Activated T-cell treated with anti-CD3 and anti-CD28 coated beads, Interleukin-2, amount 50 U/mL, for 72 hours (primary cell): Measurements from ENCODE around the gene ST8SIA1. TPM values are rescaled to one million over a fixed set of nuclear protein-coding genes. Genes with fewer than 3 reads are reported as not detected.
"Not testable (repeated sequence)": the region's sequence is repeated elsewhere in the genome, so short reads cannot be mapped to it uniquely, and the experiment has no call there.

ENCODE experiments used
- ATAC-seq, 2 donors: fragments of 150-1000 bp; cut with Tn5 transposase; replicated peaks in 1 of 2; 2 replicates each; pipeline ENCODE4 v1.10.0; 2021; ENCODE audit warnings: moderate library complexity in 2 of 2, mild to moderate bottlenecking in 1 of 2
- DNase-seq, 2 donors: peaks; one replicate each; pipeline ENCODE4 v3.0.0; 2021 to 2022; ENCODE audit warnings: mixed read lengths in 1 of 2
- H3K27ac Mint-ChIP-seq: one replicate; pipeline ENCODE4 v1.8.0; 2022; ENCODE audit warnings: mild to moderate bottlenecking, moderate library complexity, mixed read lengths
- H3K27me3 Mint-ChIP-seq: one replicate; pipeline ENCODE4 v1.8.0; 2022; ENCODE audit warnings: low read depth, mixed read lengths
- H3K36me3 Mint-ChIP-seq, 2 donors: one replicate each; pipeline ENCODE4 v1.8.0; 2022; ENCODE audit warnings: mixed read lengths in 2 of 2, mild to moderate bottlenecking in 1 of 2; ENCODE audit not compliant: insufficient read depth in 2 of 2
- H3K4me1 Mint-ChIP-seq: one replicate; pipeline ENCODE4 v1.8.0; 2022; ENCODE audit warnings: low read depth, mixed read lengths
- H3K4me3 Mint-ChIP-seq, 2 donors: one replicate each; pipeline ENCODE4 v1.8.0; 2022; ENCODE audit warnings: mild to moderate bottlenecking in 2 of 2, mixed read lengths in 2 of 2, moderate library complexity in 2 of 2
- H3K9me3 Mint-ChIP-seq, 2 donors: one replicate each; pipeline ENCODE4 v1.8.0; 2022; ENCODE audit warnings: mixed read lengths in 2 of 2
- total RNA-seq, 2 donors: library from RNA; stranded (reverse); gene quantifications; one replicate each; pipeline ENCODE4 v1.2.3, GENCODE V29; 2022

Gene ST8SIA1
- total RNA-seq, 2 donors from 2014 or later: 2.9 to 8.7 TPM

DNA sequence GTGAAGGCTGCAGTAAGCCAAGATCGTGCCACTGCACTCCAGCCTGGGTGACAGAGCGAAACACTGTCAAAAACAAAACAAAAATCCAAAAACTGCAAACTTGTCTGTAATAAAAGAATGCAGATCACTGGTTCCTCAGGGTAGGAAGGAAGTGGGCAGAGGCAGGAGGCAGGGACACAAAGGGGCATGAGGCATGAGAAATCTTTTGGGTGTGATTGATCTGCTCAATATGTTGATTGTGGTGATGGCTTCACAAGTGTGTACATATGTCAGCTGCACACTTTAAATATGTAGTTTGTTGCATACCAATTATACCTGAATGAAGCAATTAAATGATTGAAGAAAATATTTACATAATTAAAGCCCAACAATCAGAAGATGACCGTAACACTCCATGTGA lies 170.9 kb downstream of the ST8SIA1 start:
- Mint-ChIP-seq H3K36me3 (peaks cover 0 to 2% of the 10 kb centered on the region in 2 donors), H3K27ac (peak overlapping the region; percentile 53)
- no peak for DNase-seq

DNA sequence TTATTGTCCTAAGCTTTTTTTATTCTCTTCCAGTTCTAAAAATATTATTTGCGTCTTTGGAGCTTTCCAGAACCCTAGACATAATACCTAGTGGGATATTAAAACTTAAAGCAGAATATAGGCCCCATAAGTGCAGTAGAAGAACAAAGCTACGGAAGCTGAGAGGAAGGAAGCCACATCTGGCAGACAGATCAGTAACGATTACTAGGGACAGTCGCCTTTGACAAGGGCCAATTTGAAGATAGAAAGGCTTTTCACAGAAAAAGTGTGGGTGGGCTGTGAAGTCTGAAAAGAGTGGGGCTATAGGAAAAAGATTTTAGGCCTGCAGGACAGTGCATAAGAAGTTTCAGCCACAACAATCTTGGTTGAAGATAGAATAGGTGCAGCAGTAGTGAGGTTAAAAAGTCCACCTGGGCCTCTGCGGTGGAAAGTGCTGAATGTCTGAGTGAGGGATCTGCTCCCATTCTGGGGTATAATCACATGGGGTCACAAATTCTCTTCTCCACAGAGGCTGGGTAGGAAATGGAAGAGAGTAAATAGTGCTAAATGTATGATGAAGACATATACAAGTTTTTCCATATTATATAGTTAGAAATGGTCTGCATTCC lies 174.0 kb downstream of the ST8SIA1 start:
- DNase-seq: no peak
- peak; percentile 30 to 37 for ATAC-seq
- H3K36me3 Mint-ChIP-seq: peaks cover 0 to 2% of the 10 kb centered on the region in 2 donors
- H3K9me3 Mint-ChIP-seq: peaks cover 0 to 1% of the 10 kb centered on the region in 2 donors
- H3K4me1 Mint-ChIP-seq: peaks cover 39% of the 10 kb centered on the region
- H3K27me3 Mint-ChIP-seq: no peaks in the 10 kb centered on the region
- peak overlapping the region; percentile 93 for H3K27ac Mint-ChIP-seq
- peak overlapping the region; percentile 1 to 58 for H3K4me3 Mint-ChIP-seq

More for the DNA sequence above, 170.9 kb downstream of the ST8SIA1 start:
- Mint-ChIP-seq H3K27me3 (no peaks in the 10 kb centered on the region), H3K4me3 (peak overlapping the region; percentile 46 to 51), H3K9me3 (peaks cover 0 to 1% of the 10 kb centered on the region in 2 donors), H3K4me1 (peaks cover 39% of the 10 kb centered on the region)
- peak in 1 of 2 donors; percentile 28 for ATAC-seq

DNA sequence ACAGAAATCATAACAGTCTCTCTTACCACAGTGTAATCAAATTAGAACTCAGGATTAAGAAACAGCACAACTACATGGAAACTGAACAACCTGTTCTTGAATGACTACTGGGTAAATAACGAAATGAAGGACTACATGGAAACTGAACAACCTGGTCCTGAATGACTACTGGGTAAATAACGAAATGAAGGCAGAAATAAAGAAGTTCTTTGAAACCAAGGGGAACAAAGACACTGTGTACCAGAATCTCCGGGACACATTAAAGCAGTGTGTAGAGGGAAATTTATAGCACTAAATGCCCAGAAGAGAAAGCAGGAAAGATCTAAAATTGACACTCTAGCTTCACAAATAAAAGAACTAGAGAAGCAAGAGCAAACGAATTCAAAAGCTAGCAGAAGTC lies 185.2 kb downstream of the ST8SIA1 start:
- H3K27ac Mint-ChIP-seq, ATAC-seq, DNase-seq, H3K4me3 Mint-ChIP-seq, H3K27me3 Mint-ChIP-seq, H3K36me3 Mint-ChIP-seq, H3K9me3 Mint-ChIP-seq: not testable (repeated sequence)
- H3K4me1 Mint-ChIP-seq: peaks cover 29% of the 10 kb centered on the region

DNA sequence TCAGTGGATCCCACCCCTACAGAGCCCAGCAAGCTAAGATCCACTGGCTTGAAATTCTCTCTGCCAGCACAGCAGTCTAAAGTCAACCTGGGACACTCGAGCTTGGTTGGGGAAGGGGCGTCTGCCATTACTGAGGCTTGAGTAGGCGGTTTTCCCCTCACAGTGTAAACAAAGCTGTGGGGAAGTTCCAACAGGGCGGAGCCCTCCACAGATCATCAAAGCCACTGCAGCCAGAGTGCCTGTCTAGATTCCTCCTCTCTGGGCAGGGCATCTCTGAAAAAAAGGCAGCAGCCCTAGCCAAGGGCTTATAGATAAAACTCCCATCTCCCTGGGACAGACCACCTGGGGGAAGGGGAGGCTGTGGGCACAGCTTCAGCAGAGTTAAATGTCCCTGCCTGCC lies 187.8 kb downstream of the ST8SIA1 start:
- peak; percentile 31 to 40 for DNase-seq
- not testable (repeated sequence) for H3K36me3 Mint-ChIP-seq, H3K9me3 Mint-ChIP-seq, H3K4me3 Mint-ChIP-seq, H3K27me3 Mint-ChIP-seq, H3K27ac Mint-ChIP-seq
- peak; percentile 70 to 75 for ATAC-seq
- H3K4me1 Mint-ChIP-seq: peaks cover 26% of the 10 kb centered on the region

Other genes starting within 250 kb of the ST8SIA1 start
- 10 to 100 TPM; 37.4 to 44.1 TPM for gene C2CD5, start 209.8 kb upstream of the ST8SIA1 start, total RNA-seq